Thyroid gland (tissue), 4 donors: Measurements from ENCODE around the gene INO80C.

ENCODE experiments used
- CTCF ChIP-seq, 6 experiments: fragments of 200-600 bp in 3 of 6; fragments of 450-650 bp in 3 of 6; sonication (generic) in 3 of 6; IDR thresholded peaks; one replicate each; pipeline ENCODE4 v1.5.1; 2016 to 2019; ENCODE audit warnings: antibody characterized with exemption in 6 of 6, mild to moderate bottlenecking in 2 of 6, inconsistent platforms in 1 of 6, moderate library complexity in 1 of 6
- POLR2A ChIP-seq, 2 donors: fragments of 450-650 bp; IDR thresholded peaks; one replicate each; pipeline ENCODE4 v1.6.1; 2017; ENCODE audit warnings: antibody characterized with exemption in 2 of 2, mild to moderate bottlenecking in 2 of 2, moderate library complexity in 1 of 2

GRCh38 chr18:35466815-35467623 lies 30.7 kb downstream of the INO80C start:
- TF ChIP-seq CTCF (IDR thresholded peaks at IDR 0.05) (no peak), POLR2A (IDR thresholded peaks at IDR 0.05) (no peak)
